K562 (cell line): Measurements from ENCODE around the gene PNPLA7. TPM values are rescaled to one million over a fixed set of nuclear protein-coding genes. Genes with fewer than 3 reads are reported as not detected.
"Not testable (repeated sequence)": the region's sequence is repeated elsewhere in the genome, so short reads cannot be mapped to it uniquely, and the experiment has no call there.

ENCODE experiments used
- ATAC-seq: fragments of 200-7000 bp; cut with Tn5 transposase; 3 replicates; pipeline ENCODE4 v1.9.1; 2020; ENCODE audit warnings: moderate library complexity
- BruUV-seq: library from RNA; stranded (reverse); fragments of 400-500 nt; replicated peaks from 2 replicates; lab custom pipeline; 2021; lab: Mats Ljungman, UMichigan
- CTCF ChIA-PET: fragments of 300-600 bp; formaldehyde crosslinking; extraction: SDS; loops from one replicate; lab custom pipeline; 2021; ENCODE audit warnings: low intra/inter-chr PET ratio; lab: Yijun Ruan, JAX
- POLR2A ChIA-PET: fragments of 300-600, 350-650 bp; sonication (Branson Sonifier 250); formaldehyde crosslinking; extraction: SDS; loops from one replicate; lab custom pipeline; 2021; ENCODE audit warnings: antibody characterized with exemption, inconsistent platforms; lab: Yijun Ruan, JAX
- DNase-seq, 4 experiments: peaks; one replicate each; pipeline versions ENCODE4 v3.0.0 to v3.0.0-alpha.2; 2011 to 2018; ENCODE audit warnings: low spot score in 3 of 4, mixed read lengths in 3 of 4; ENCODE audit errors: extremely low read depth in 1 of 4
- FAIRE-seq: peaks from 2 replicates; lab custom pipeline; 2011; peaks lifted over from hg19 to GRCh38; lab: Jason Lieb, UNC
- H2AFZ ChIP-seq: 2 replicates; pipeline ENCODE4 v1.6.0; 2011; ENCODE audit warnings: low read depth, low read length, control low read depth, inconsistent platforms
- H3K27ac ChIP-seq: fragments of 200-600 bp; 3 replicates; pipeline ENCODE4 v1.8.0; 2011; ENCODE audit warnings: low read depth, mild to moderate bottlenecking, control low read depth, inconsistent platforms, low read length, moderate library complexity, mixed read lengths; ENCODE audit errors: extremely low read depth
- H3K27me3 ChIP-seq, 2 experiments: fragments of 300-600 bp in 1 of 2; 2 replicates in 1 of 2; 3 replicates in 1 of 2; pipeline versions ENCODE4 v1.6.0 to v1.8.0; 2011; ENCODE audit warnings: inconsistent platforms in 2 of 2, low read length in 2 of 2, mild to moderate bottlenecking in 1 of 2, mixed read lengths in 1 of 2, moderate library complexity in 1 of 2; ENCODE audit not compliant: control insufficient read depth in 2 of 2, insufficient read depth in 2 of 2
- H3K36me3 ChIP-seq: fragments of 300-600 bp; 3 replicates; pipeline ENCODE4 v1.8.0; 2011; ENCODE audit warnings: mild to moderate bottlenecking, low read length, inconsistent platforms; ENCODE audit not compliant: control insufficient read depth, insufficient read depth
- H3K4me1 ChIP-seq, 2 experiments: fragments of 200-600 bp in 1 of 2; replicated peaks in 1 of 2; 2 replicates in 1 of 2; 3 replicates in 1 of 2; pipeline versions ENCODE4 v1.5.1 to v1.8.0; 2011; ENCODE audit warnings: inconsistent platforms in 2 of 2, low read length in 2 of 2, mild to moderate bottlenecking in 1 of 2, mixed read lengths in 1 of 2, moderate library complexity in 1 of 2; ENCODE audit not compliant: control insufficient read depth in 2 of 2, insufficient read depth in 2 of 2
- H3K4me2 ChIP-seq: 2 replicates; pipeline ENCODE4 v1.6.1; 2011; ENCODE audit warnings: low read length, control low read depth, inconsistent platforms, mixed read lengths; ENCODE audit not compliant: insufficient read depth
- H3K4me3 ChIP-seq: fragments of 200-600 bp; sonication (generic), shearing (Covaris generic); 2 replicates; pipeline ENCODE4 v1.5.1; 2016; ENCODE audit warnings: control low read depth, inconsistent platforms
- H3K79me2 ChIP-seq: fragments of 200-600 bp; 3 replicates; pipeline ENCODE4 v1.8.0; 2011; ENCODE audit warnings: low read length, inconsistent platforms; ENCODE audit not compliant: control insufficient read depth, insufficient read depth
- H3K9ac ChIP-seq, 2 experiments: 2 replicates each; pipeline versions ENCODE4 v1.6.0 to v1.6.1; 2011; ENCODE audit warnings: low read depth in 2 of 2, low read length in 2 of 2, control low read depth in 1 of 2, inconsistent platforms in 1 of 2, mild to moderate bottlenecking in 1 of 2, mixed read lengths in 1 of 2; ENCODE audit not compliant: insufficient read depth in 1 of 2
- H3K9me1 ChIP-seq: one replicate; pipeline ENCODE4 v1.6.0; 2011; ENCODE audit warnings: inconsistent platforms, mild to moderate bottlenecking, low read length, moderate library complexity; ENCODE audit not compliant: control insufficient read depth, insufficient read depth
- H3K9me3 ChIP-seq: replicated peaks from 2 replicates; pipeline ENCODE4 v1.5.1; 2011; ENCODE audit warnings: low read depth, low read length, inconsistent platforms; ENCODE audit not compliant: control insufficient read depth, insufficient read depth
- H4K20me1 ChIP-seq: replicated peaks from 2 replicates; pipeline ENCODE4 v1.6.1; 2011; ENCODE audit warnings: low read length, inconsistent platforms, mixed read lengths; ENCODE audit not compliant: control insufficient read depth, insufficient read depth
- BRD4 ChIP-seq: fragments of 200-600 bp; sonication (generic); IDR thresholded peaks from 2 replicates; pipeline ENCODE4 v1.6.1; 2017; ENCODE audit warnings: inconsistent platforms
- CHCHD3 ChIP-seq: fragments of 250-450 bp; sonication (Bioruptor Pico); IDR thresholded peaks from 2 replicates; pipeline ENCODE4 v2.1.2; 2022; ENCODE audit warnings: mild to moderate bottlenecking
- FOSL1 ChIP-seq: fragments of 200-800 bp; sonication (Bioruptor generic); conservative IDR thresholded peaks from 2 replicates; pipeline ENCODE4 v1.6.1; 2016; ENCODE audit warnings: missing genetic modification characterization, missing compliant biosample characterization
- GATA2 ChIP-seq: sonication (generic); formaldehyde crosslinking; IDR thresholded peaks from 2 replicates; pipeline ENCODE4 v1.4.0; 2020; ENCODE audit warnings: mild to moderate bottlenecking, missing genetic modification reagents
- HNRNPUL1 ChIP-seq: fragments of 200-400 bp; formaldehyde crosslinking; IDR thresholded peaks from 2 replicates; pipeline ENCODE4 v1.6.1; 2017; ENCODE audit warnings: low read length
- MAFG ChIP-seq: fragments of 450-650 bp; conservative IDR thresholded peaks from 2 replicates; pipeline ENCODE4 v1.6.1; 2016; ENCODE audit warnings: missing genetic modification characterization, missing compliant biosample characterization
- MCM7 ChIP-seq, 2 experiments: fragments of 450-650 bp; IDR thresholded peaks; 2 replicates each; pipeline ENCODE4 v1.6.1; 2016 to 2018
- PML ChIP-seq: IDR thresholded peaks from 2 replicates; pipeline ENCODE4 v1.6.1; 2012; ENCODE audit warnings: low read length, inconsistent platforms
- RBM14 ChIP-seq: fragments of 200-400 bp; formaldehyde crosslinking; IDR thresholded peaks from 2 replicates; pipeline ENCODE4 v1.6.1; 2018; ENCODE audit warnings: low read depth, mild to moderate bottlenecking, low read length, moderate library complexity, borderline replicate concordance; ENCODE audit not compliant: insufficient read depth
- SMARCC2 ChIP-seq: fragments of 450-650 bp; IDR thresholded peaks from 2 replicates; pipeline ENCODE4 v1.6.1; 2017; ENCODE audit warnings: antibody characterized with exemption, moderate library complexity, mild to moderate bottlenecking, low read depth
- ZKSCAN3 ChIP-seq: fragments of 250-450 bp; sonication (Bioruptor Pico); IDR thresholded peaks from 2 replicates; pipeline ENCODE4 v1.4.0; 2020
- ZNF184 ChIP-seq: sonication (generic); formaldehyde crosslinking; IDR thresholded peaks from 2 replicates; pipeline ENCODE4 v1.5.0; 2020; ENCODE audit warnings: missing genetic modification reagents
- WGBS: fragments of 100-300 bp; shearing (Covaris generic); methylation state at CpG from one replicate; pipeline ENCODE4 v1.1.6; 2016; ENCODE audit warnings: low coverage, mixed read lengths; ENCODE audit not compliant: insufficient coverage; ENCODE audit errors: missing lambda C conversion rate; 5-methylcytosine and 5-hydroxymethylcytosine counted together
- in situ Hi-C: fragments of 300-500 bp; cut with MboI; formaldehyde crosslinking; loops from 4 replicates; pipeline ENCODE4 v1.15.0; 2018; ENCODE audit warnings: inconsistent platforms, mixed read lengths
- intact Hi-C: fragments of 100-400 bp; cut with micrococcal nuclease; formaldehyde crosslinking; loops from 2 replicates; pipeline ENCODE4 v1.14.2; 2022
- polyA plus RNA-seq, 8 experiments: library from polyadenylated mRNA; depleted of rRNA in 4 of 8; stranded (reverse) in 5 of 8; unstranded in 3 of 8; fragments of >200 nt; fragmentation: Nextera tagmentation in 2 of 8; fragmentation: Illumina TruSeq in 1 of 8; extraction: Ambion mirVana in 2 of 8; extraction: Trizol in 1 of 8; gene quantifications; 2 replicates each; pipeline versions ENCODE4 v1.2.1 to v1.2.3, GENCODE V29; 2011 to 2014; ENCODE audit warnings: inconsistent platforms in 1 of 8, missing spikeins in 1 of 8
- total RNA-seq, 7 experiments: library from RNA; depleted of rRNA in 6 of 7; stranded (reverse); fragments of >200 nt in 6 of 7; fragmentation: Illumina TruSeq in 2 of 7; extraction: Trizol in 2 of 7; gene quantifications; 2 replicates each; pipeline versions ENCODE4 v1.2.1 to v1.2.3, GENCODE V29; 2011 to 2021; ENCODE audit warnings: low replicate concordance in 1 of 7
- TF ChIP-seq, protein P1 (sequence below), 2 experiments: fragments of 450-650 bp in 1 of 2; IDR thresholded peaks; 2 replicates each; pipeline ENCODE4 v1.6.1; 2011 to 2017; ENCODE audit warnings: low read depth in 2 of 2, antibody characterized with exemption in 1 of 2, borderline replicate concordance in 1 of 2, low read length in 1 of 2, mild to moderate bottlenecking in 1 of 2, mixed read lengths in 1 of 2; ENCODE audit not compliant: control insufficient read depth in 1 of 2

The PNPLA7 gene
- total and polyA plus RNA-seq, 9 of the 15 experiments (the other 6 are each of a cell fraction or from before 2014, with no cell fraction given) = 0.01 to 0.85 (median 0.19) TPM; not detected in 1

DNA sequence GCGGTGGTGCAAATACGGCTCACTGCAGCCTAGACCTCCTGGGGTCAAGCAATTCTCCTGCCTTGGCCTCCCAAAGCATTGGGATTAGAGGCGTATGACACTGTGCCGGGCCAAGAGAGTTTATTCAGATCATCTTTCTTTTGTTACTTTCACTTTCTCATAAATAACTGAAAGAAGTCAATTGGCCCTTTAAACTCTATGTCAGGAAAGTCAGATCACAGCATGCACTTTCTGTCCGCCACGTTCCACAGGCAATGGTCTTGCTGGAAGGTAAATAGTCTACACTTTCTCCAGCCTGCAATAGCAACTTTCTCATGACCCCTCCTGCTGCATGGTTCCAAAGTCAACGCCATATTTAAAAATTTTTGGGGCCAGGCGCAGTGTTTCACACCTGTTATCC lies 48.7 kb upstream of the PNPLA7 start (continued):
- no peak for TF ChIP-seq ZNF184 (CRISPR knock-in tag)
- no peak for TF ChIP-seq GATA2 (CRISPR knock-in tag)
- TF ChIP-seq, all 486 proteins: peak for 0

DNA sequence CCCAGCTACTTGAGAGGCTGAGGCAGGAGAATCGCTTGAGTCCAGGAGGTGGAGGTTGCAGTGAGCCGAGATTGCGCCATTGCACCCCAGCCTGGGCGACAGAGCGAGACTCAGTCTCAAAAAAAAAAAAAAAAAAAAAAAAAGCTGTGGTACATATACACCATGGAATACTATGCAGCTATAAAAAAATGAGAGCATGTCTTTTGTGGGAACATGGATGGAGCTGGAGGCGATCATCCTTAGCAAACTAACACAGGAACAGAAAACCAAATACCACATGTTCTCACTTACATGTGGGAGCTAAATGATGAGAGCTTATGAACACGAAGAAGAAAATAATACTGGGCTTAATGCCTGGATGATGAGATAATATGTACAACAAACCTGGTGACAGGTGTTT lies 46.4 kb upstream of the PNPLA7 start:
- FAIRE-seq, H3K36me3 ChIP-seq, DNase-seq, H3K9ac ChIP-seq, H3K9me1 ChIP-seq, H3K4me1 ChIP-seq, BruUV-seq, intact Hi-C loops, H3K4me3 ChIP-seq, H3K4me2 ChIP-seq, in situ Hi-C loops, CTCF ChIA-PET, H3K9me3 ChIP-seq, ATAC-seq, H3K79me2 ChIP-seq, H4K20me1 ChIP-seq, H2AFZ ChIP-seq, H3K27ac ChIP-seq, H3K27me3 ChIP-seq: not testable (repeated sequence)
- POLR2A ChIA-PET = interaction anchor here (0.7 kb wide), 1 partner anchor 277 kb away, joined by 3 read pairs; no protein-coding TSS in a partner anchor
- WGBS = 82% methylated on average over 3 of the region's 7 CpGs

DNA sequence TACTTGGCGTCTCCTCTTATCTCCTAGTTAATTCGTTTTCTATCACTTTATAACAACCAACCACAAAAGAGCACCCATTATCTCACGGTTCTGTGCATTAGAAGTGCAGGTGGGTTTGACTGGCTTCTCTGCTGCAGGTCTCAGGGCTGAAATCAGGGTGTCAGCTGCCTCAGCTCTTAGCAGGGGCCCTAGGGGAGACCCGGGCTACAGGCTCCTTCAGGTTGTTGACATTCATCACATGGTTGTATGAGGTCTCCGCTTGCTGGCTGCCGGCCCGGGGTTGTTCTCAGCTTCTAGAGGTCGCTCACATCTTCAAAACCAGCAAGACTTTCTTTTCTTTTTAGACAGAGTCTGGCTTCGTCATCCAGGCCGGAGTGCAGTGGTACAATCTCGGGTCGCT lies 43.0 kb upstream of the PNPLA7 start:
- H3K27ac ChIP-seq = no peak overlapping the region
- H3K4me2 ChIP-seq = no peak overlapping the region
- H3K9me1 ChIP-seq = no peaks in the 10 kb centered on the region
- intact Hi-C loops (no loop called here), in situ Hi-C loops (no loop called here)
- H3K4me3 ChIP-seq = no peak overlapping the region
- ChIA-PET CTCF (no interaction called here), POLR2A (interaction anchor here (0.6 to 4.2 kb wide), 3 partner anchors 10 to 261 kb away, joined by 3 to 28 read pairs (median 3); no protein-coding TSS in a partner anchor)
- no peaks in the 10 kb centered on the region for H3K9me3 ChIP-seq
- no TSS peak for BruUV-seq
- H3K79me2 ChIP-seq = peaks cover 25% of the 10 kb centered on the region
- ATAC-seq = no peak
- 38% methylated on average over 12 of the region's 12 CpGs for WGBS
- FAIRE-seq = no peak
- peak overlapping the region in 1 of 2 experiments; percentile 65; a peak in 1 of 4 replicates for H3K9ac ChIP-seq
- H3K27me3 ChIP-seq = no peaks in the 10 kb centered on the region
- DNase-seq = no peak
- 0 out of 2 replicates have a peak, but pooled peaks cover 13% of the 10 kb centered on the region for H4K20me1 ChIP-seq
- H3K36me3 ChIP-seq = peaks cover 10% of the 10 kb centered on the region; the same call in 2 of the 3 replicates
- peaks cover 21 to 35% of the 10 kb centered on the region in 2 experiments; a peak in 4 of 5 replicates for H3K4me1 ChIP-seq
- no peak overlapping the region for H2AFZ ChIP-seq
- TF ChIP-seq MCM7 (IDR thresholded peaks at IDR 0.05) = no peak
- TF ChIP-seq SMARCC2 = no peak
- TF ChIP-seq FOSL1 (tag) = no peak
- TF ChIP-seq, protein P1, sequence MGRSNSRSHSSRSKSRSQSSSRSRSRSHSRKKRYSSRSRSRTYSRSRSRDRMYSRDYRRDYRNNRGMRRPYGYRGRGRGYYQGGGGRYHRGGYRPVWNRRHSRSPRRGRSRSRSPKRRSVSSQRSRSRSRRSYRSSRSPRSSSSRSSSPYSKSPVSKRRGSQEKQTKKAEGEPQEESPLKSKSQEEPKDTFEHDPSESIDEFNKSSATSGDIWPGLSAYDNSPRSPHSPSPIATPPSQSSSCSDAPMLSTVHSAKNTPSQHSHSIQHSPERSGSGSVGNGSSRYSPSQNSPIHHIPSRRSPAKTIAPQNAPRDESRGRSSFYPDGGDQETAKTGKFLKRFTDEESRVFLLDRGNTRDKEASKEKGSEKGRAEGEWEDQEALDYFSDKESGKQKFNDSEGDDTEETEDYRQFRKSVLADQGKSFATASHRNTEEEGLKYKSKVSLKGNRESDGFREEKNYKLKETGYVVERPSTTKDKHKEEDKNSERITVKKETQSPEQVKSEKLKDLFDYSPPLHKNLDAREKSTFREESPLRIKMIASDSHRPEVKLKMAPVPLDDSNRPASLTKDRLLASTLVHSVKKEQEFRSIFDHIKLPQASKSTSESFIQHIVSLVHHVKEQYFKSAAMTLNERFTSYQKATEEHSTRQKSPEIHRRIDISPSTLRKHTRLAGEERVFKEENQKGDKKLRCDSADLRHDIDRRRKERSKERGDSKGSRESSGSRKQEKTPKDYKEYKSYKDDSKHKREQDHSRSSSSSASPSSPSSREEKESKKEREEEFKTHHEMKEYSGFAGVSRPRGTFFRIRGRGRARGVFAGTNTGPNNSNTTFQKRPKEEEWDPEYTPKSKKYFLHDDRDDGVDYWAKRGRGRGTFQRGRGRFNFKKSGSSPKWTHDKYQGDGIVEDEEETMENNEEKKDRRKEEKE (IDR thresholded peaks at IDR 0.05; ENCODE audit: borderline replicate concordance in 1 of 2, control insufficient read depth in 1 of 2, low read depth in 2 of 2, low read length in 1 of 2) = no peak
- TF ChIP-seq BRD4 = no peak
- TF ChIP-seq RBM14 = no peak
- no peak for TF ChIP-seq MAFG (tag)
- TF ChIP-seq HNRNPUL1 = no peak
- TF ChIP-seq PML = no peak
- no peak for TF ChIP-seq ZKSCAN3
- no peak for TF ChIP-seq CHCHD3 (CRISPR knock-in tag)
